CD4-positive, alpha-beta T cell treated with Interleukin-12 subunit alpha and Interleukin-12 subunit beta, for 1 hour (primary cell): Measurements from ENCODE around the gene SNX17.
"Not testable (repeated sequence)": the region's sequence is repeated elsewhere in the genome, so short reads cannot be mapped to it uniquely, and the experiment has no call there.

Source experiments
- DNase-seq: peaks from one replicate; pipeline ENCODE4 v3.0.0-alpha.2; 2020

The SNX17 gene

GRCh38 chr2:27370026-27370815 lies at the start of gene SNX17, which contains the start of gene EIF2B4:
TSS of gene SNX17 (plus strand) at chr2:27370616. CDS start at chr2:27370744, 128 bp downstream.
TSS of gene EIF2B4 (minus strand) at chr2:27370338. CDS start at chr2:27370314, 24 bp downstream.
- peak; percentile 100 for DNase-seq

DNA sequence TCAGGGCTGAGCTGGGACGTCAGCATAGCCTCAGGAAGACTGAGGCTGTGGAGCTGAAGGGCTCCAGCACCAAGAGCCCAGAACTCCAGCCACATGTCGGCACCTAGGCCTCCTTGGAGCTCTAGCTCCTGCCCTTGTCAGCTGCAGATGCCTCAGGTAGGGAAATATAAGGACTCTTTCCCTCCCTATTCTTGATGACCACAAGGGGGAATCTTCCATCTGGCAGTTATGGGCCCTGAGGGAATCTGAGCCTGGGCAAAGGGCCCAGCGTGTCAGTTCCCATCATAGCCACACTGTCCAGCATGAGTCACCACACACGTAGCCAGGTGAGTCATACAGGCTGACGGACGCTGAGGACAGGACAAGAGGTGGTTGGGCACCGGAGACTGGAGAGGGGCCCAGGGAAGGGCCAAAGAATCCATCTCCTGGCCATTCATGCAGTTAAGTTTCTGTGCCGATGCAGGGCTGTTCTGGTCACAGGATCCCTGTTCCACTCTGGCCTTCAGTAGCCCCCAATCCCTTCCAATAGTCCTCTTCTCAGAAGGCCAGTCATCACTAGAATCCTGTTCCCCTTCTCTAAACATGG lies 49.4 kb upstream of the SNX17 start:
- no peak for DNase-seq

GRCh38 chr2:27322301-27322765 lies 48.1 kb upstream of the SNX17 start:
- DNase-seq, result peak; percentile 20

DNA sequence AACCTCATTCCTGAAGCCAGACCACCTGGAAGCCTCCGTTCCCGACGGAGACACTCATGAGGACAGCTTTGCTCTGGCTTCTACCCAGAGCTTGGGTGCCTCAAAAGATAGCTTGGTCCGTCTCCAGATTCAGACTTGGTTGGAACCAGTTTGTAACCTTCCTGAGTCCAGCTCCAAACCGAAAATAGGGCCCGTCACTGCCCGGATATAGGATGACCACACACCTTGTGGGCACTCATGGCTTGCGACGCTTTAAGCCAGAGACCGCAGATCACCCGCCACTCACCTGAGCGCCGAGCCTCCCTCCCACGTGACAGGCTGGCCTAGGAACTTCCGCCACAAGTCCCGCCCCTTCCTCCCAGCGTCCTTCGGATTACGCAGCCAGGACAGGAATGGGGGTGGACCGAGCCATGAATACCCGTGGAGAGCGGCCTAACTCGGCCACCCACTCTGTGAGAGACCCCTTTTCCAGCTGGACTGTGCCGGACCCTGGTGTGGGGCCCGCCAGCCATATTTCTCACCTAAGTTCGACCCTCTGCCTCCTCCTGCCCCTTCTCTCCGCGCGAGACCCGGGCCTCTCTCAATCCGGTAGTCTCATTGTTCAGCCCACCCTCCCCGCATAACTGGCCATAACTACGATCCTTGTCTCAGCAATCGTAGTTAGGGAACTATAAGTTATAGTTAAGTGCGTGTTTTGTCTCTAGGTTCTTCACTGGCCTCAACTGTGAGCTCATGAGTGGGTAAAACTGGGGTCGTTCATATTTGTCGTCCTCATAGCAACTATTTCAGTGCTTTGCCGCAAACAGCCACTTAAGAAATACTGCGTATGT lies 47.4 kb upstream of the SNX17 start, which contains the start of gene MPV17:
Gene MPV17, minus strand, starts transcription at position 332 of the 830 bp plus-strand sequence. CDS start 580 bp downstream, outside the sequence.
- DNase-seq, result peak; percentile 89

DNA sequence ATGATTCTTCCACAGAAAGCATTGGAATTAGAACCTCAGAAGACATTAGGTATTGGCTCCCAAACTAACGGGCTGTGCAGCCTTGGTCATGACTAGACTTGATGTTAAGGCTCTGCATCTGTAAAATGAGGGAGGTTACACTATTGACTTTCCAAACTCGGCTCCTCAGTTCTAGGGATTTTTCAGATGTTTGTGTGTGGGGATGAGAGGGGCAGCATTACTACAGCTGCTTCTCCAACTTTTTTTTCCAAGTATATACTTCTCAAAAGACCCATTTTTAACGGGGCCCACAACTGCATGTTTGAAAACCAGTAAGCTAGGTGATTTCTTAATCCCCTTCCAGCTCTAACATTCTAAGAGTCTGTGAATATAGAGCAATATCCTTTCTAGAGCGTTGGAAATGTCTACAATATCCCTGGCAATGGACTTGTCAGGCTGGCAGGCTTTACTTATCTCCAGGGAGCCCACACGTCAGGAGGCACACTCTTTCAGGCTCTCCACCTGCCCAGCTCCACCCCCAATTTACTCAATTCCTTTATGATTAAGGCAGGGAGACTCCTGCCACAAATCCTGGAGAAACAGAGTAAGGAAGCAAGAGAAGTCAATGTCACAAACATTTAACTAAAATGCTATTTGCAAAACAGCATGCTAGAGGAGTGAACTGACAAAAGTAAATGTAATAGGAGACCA lies 46.7 kb upstream of the SNX17 start:
- no peak for DNase-seq

DNA sequence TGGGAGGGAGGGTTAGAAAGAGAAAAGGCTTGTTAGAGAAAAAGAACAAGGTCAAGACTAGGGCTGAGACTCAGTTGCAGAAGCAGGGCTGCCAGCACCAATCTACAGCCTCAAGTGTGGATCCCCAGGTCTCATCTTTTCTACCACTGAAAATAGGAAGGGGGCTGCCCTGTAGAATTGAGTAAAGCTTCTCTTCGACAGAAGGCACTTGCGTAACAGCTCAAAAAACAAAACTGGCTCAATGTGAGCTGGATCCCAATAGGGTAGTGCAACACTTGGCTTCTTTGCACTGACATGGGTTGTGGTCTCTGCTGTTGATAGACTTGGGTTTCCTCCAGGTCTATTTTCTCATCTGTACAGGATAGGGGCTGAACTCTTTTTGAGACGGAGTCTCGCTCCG lies 45.7 kb upstream of the SNX17 start:
- no peak for DNase-seq

DNA sequence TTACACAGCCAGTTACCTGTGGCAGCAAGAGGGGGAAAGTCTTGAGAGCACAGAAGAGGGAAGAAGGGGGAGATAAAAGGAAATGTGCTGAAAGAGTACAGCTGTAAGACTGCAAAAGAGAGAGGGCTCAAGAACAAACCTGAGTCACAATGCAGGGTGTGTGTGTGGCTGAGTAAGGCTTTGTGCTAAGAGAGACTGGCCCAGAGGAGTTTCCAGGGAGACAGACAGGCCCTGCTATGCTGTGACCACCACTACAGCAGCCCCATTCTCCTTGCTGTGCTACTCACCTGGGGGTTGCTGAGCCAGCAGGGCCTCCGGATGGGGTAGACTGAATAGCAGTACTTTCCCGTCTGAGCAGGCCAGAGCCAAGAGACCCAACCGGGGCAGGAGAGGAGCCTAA lies 35.1 kb upstream of the SNX17 start:
- no peak for DNase-seq

DNA sequence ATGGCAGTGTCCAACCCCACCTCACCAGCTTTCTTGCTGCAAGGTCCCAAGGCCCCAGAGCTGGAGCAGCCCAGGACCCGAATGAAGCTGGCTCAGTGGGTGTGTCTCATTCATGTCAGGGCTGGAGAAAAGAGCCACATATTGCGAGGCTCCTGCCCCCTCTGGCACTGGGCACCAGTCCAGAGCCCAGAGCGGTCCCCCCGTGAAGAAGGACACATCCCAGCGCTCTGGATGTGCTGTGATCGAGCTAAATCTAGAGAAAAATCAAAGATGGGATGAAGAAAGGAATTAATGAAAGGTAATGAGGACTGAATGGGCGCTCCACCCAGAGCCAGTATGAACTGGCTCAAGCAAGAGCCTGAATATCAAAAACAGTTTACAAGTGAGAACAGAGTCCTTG lies 34.2 kb upstream of the SNX17 start:
- no peak for DNase-seq

DNA sequence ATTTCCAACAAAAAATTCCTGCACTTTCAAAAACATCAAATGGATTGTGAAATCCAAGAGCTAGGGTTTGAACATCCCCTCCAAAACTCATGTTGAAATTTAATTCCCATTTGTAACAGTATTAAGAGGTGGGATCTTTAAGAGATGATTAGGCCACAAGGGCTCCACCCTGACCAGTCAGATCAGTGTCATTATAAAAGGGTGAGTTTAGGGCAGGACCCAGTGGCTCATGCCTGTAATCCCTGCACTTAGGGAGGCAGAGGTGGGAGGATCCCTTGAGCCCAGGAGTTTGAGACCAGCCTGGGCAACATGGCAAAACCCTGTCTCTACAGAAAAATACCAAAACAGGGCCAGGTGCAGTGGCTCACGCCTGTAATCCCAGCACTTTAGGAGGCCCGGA lies 22.8 kb upstream of the SNX17 start:
- DNase-seq, result no peak

GRCh38 chr2:27350106-27350693 lies 20.2 kb upstream of the SNX17 start:
- DNase-seq, result no peak

- DNase-seq, result peak; percentile 11
Measured at GRCh38 chr2:27351802-27352598, 18.4 kb upstream of the SNX17 start.

DNA sequence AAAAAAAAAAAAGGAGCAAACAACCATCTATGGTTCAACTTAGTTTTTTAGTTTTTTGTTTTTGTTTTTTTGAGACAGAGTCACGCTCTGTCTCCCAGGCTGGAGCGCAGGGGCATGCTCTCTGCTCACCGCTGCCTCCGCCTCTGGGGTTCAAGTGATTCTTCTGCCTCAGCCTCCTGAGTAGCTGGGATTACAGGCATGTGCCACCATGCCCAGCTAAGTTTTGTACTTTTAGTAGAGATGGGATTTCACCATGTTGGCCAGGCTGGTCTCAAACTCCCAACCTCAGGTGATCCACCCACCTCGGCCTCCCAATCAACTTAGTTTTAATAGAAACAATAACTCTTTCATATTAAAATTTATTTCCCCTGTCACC lies 17.0 kb upstream of the SNX17 start:
- DNase-seq, result not testable (repeated sequence)

DNA sequence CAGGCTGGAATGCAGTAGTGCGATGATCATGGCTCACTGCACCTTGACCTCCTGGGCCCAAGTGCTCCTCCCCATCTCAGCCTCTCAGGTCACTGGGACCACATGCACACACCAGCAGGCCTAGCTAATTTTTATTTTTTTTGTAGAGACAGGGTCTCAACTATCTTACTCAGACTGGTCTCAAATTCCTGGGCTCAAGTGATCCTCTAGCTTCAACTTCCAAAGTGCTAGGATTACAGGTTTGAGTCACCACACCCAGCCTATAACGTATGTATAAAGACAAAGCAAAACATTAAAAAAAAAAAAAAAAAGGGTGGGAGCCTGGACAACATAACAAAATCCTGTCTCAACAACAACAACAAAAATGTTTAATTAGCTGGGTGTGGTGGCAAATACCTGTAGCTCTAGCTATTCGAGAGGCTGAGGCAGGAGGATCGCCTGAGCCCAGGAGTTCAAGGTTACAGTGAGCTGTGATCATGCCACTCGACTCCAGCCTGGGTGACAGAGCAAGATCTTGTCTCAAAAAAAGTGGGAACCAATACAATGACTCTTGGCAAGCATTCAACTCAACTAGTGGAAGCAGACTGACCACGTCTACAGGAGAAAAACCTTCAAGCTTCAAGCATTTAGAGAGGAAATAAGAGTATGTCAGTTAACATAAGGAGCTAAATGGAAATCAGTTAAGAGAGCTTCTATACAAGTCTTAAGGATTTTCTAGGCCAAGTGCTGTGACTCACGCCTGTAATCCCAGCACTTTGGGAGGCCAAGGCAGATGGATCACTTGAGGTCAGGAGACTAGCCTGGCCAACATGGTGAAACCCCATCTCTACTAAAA lies 16.4 kb upstream of the SNX17 start:
- no peak for DNase-seq

- DNase-seq, result no peak
Measured at GRCh38 chr2:27354597-27354927, 15.9 kb upstream of the SNX17 start.

- DNase-seq, result no peak
Measured at GRCh38 chr2:27356056-27356381, 14.4 kb upstream of the SNX17 start.

GRCh38 chr2:27356382-27357181 lies 13.8 kb upstream of the SNX17 start, which contains the start of gene GTF3C2:
TSS of gene GTF3C2 (minus strand) at chr2:27356764. CDS start at chr2:27343554, 13,210 bp downstream.
- DNase-seq, result peak; percentile 93

DNA sequence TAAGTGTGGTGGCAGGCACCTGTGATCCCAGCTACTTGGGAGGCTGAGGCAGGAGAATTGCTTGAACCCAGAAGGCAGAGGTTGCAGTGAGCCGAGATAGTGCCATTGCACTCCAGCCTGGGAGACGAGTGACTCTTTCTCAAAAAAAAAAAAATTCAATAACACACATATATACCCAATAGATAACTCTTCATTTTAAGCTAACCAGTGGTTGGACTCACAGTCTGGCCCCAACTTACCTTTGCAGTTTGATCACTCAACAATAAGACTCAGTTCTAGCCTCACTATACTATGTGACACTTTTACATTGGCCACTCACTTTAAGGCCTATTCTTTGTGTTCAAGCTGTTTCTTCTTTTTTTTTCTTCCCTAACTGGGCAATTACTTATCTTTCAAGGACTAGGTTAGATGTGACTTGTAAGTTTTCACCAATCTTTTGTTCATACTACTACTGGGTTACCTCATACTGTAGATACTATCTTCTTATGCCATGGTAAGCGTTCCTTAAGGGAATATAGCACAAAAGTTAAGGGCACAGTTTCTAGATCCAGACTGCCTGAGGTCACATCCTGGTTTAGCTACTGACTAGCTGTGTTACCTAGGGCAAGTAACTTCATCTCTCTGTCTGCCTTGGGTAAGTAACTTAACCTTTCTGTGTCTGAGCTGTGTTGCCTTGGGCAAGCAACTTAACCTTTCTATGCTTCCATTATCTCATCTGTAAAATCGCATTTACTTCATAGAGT lies 7.6 kb upstream of the SNX17 start:
- no peak for DNase-seq

GRCh38 chr2:27363933-27364332 lies 6.5 kb upstream of the SNX17 start:
- no peak for DNase-seq

GRCh38 chr2:27369471-27370025 lies 868 bp upstream of the SNX17 start:
- no peak for DNase-seq
